ENCODE data around the gene RDH11. TPM values are rescaled to one million over a fixed set of nuclear protein-coding genes. Genes with fewer than 3 reads are reported as not detected.

RDH11 gene
- total and polyA plus RNA-seq, 2 experiments from 2014 or later: 95.2 to 139 TPM

- no peaks in the 10 kb centered on the region for H3K9me2 ChIP-seq (ENCODE audit: insufficient read depth)
- Mint-ChIP-seq H3K27ac (no peak overlapping the region), H3K4me3 (no peak overlapping the region), H3K4me1 (peaks cover 14% of the 10 kb centered on the region), H3K9me3 (no peaks in the 10 kb centered on the region), H3K27me3 (ENCODE audit: insufficient read depth, low read depth, poor library complexity) (peaks cover 2% of the 10 kb centered on the region), H3K36me3 (ENCODE audit: low read depth) (no peaks in the 10 kb centered on the region; the same call in 2 of the 3 replicates)
- H3K4me3 ChIP-seq: no peak overlapping the region
- H3K36me3 ChIP-seq (ENCODE audit: insufficient read depth): no peaks in the 10 kb centered on the region
- DNase-seq (ENCODE audit: low spot score) (no peak), ATAC-seq (no peak)
- H2AFZ ChIP-seq: no peak overlapping the region
- peaks cover 11% of the 10 kb centered on the region for H3K4me1 ChIP-seq (ENCODE audit: insufficient read depth)
- H3K27ac ChIP-seq (ENCODE audit: low read depth): no peak overlapping the region
- no peaks in the 10 kb centered on the region for H3F3A ChIP-seq (replicated peaks; ENCODE audit: low read depth)
- TF ChIP-seq REST (IDR thresholded peaks at IDR 0.05; ENCODE audit: unreplicated experiment) (no peak), ZNF331 (CRISPR knock-in tag; IDR thresholded peaks at IDR 0.05; ENCODE audit: low read depth) (no peak), CTCF (conservative IDR thresholded peaks at IDR 0.05; ENCODE audit: low read depth in 2 of 2) (no peak), JUNB (IDR thresholded peaks at IDR 0.05; ENCODE audit: unreplicated experiment) (no peak), EZH2phosphoT487 (IDR thresholded peaks at IDR 0.05; ENCODE audit: unreplicated experiment) (no peak), ZNF462 (CRISPR knock-in tag; IDR thresholded peaks at IDR 0.05) (no peak)
- no peaks in the 10 kb centered on the region for H3K27me3 ChIP-seq (ENCODE audit: insufficient read depth)
- peaks cover 92% of the 10 kb centered on the region for H3K79me2 ChIP-seq (replicated peaks; ENCODE audit: insufficient read depth)
- peaks cover 26% of the 10 kb centered on the region for H4K20me1 ChIP-seq (replicated peaks; ENCODE audit: insufficient read depth)
- H3K4me2 ChIP-seq: no peak overlapping the region
Observed at GRCh38 chr14:67668559-67668958, 27.0 kb downstream of the RDH11 start.
